ENCODE results near the gene USH2A. TPM values are rescaled to one million over a fixed set of nuclear protein-coding genes. Genes with fewer than 3 reads are reported as not detected.
A peak's percentile ranks its signal among the peaks of the same experiment; 100 is the strongest.

USH2A gene
- total RNA-seq, 8 experiments from 2014 or later, result 0.10 to 0.85 (median 0.49) TPM

- in situ Hi-C loops (cut with MboI; ENCODE audit: low pct_unique_long_range_greater_than_20kb in 2 of 9, low sequenced_read_pairs in 9 of 9, unreplicated experiment in 9 of 9), result no loop called here
- Histone ChIP-seq H3K27ac (no peak overlapping the region), H3K4me3 (no peak overlapping the region), H3K4me1 (replicated peaks in 1 of 2) (peaks cover 10 to 40% of the 10 kb centered on the region in 2 donors)
- 0 to 100% (median 79%) methylated on average over 1 of the region's 1 CpG; no CpG with 5 or more reads in 2 of the 10 experiments for WGBS, 10 experiments
- ATAC-seq (replicated peaks in 6 of 8), result no peak
Measured at GRCh38 chr1:215958841-215959240, 464.4 kb downstream of the USH2A start.

- peak in 5 of 8 experiments; percentile 18 to 66 (median 61) for ATAC-seq (replicated peaks in 6 of 8)
- WGBS, 10 experiments, result 0 to 60% (median 30%) methylated on average over 2 to 7 of the region's 7 CpGs; no CpG with 5 or more reads in 1 of the 10 experiments
- Histone ChIP-seq H3K27ac (no peak overlapping the region), H3K4me1 (replicated peaks in 1 of 2) (peaks cover 8 to 29% of the 10 kb centered on the region in 2 donors), H3K4me3 (no peak overlapping the region)
- in situ Hi-C loops (cut with MboI; ENCODE audit: low pct_unique_long_range_greater_than_20kb in 2 of 9, low sequenced_read_pairs in 9 of 9, unreplicated experiment in 9 of 9), result no loop called here
Measured at GRCh38 chr1:215957663-215958062, 465.6 kb downstream of the USH2A start.

GRCh38 chr1:215932558-215932957 is 490.7 kb downstream of the USH2A start:
- 16 to 100% (median 88%) methylated on average over 1 to 3 of the region's 3 CpGs for WGBS, 10 experiments
- Histone ChIP-seq H3K4me1 (replicated peaks in 1 of 2) (peaks cover 0 to 9% of the 10 kb centered on the region in 2 donors), H3K27ac (no peak overlapping the region), H3K4me3 (no peak overlapping the region)
- in situ Hi-C loops (cut with MboI; ENCODE audit: low pct_unique_long_range_greater_than_20kb in 2 of 9, low sequenced_read_pairs in 9 of 9, unreplicated experiment in 9 of 9), result no loop called here
- peak in 4 of 8 experiments; percentile 18 to 55 (median 44) for ATAC-seq (replicated peaks in 6 of 8)

GRCh38 chr1:215926670-215927069 is 496.6 kb downstream of the USH2A start:
- no peak overlapping the region for H3K27ac ChIP-seq
- WGBS, 10 experiments, result 25 to 100% (median 90%) methylated on average over 2 to 12 of the region's 12 CpGs; no CpG with 5 or more reads in 1 of the 10 experiments
- peaks cover 0 to 2% of the 10 kb centered on the region in 2 donors for H3K4me1 ChIP-seq (replicated peaks in 1 of 2)
- ATAC-seq (replicated peaks in 6 of 8), result no peak
- H3K4me3 ChIP-seq, result no peak overlapping the region
- in situ Hi-C loops (cut with MboI; ENCODE audit: low pct_unique_long_range_greater_than_20kb in 2 of 9, low sequenced_read_pairs in 9 of 9, unreplicated experiment in 9 of 9), result no loop called here

- WGBS, 10 experiments, result 0 to 100% (median 60%) methylated on average over 1 to 3 of the region's 3 CpGs; no CpG with 5 or more reads in 1 of the 10 experiments
- in situ Hi-C loops (cut with MboI; ENCODE audit: low pct_unique_long_range_greater_than_20kb in 2 of 9, low sequenced_read_pairs in 9 of 9, unreplicated experiment in 9 of 9), result no loop called here
- H3K4me1 ChIP-seq (replicated peaks in 1 of 2), result no peaks in the 10 kb centered on the region
- H3K4me3 ChIP-seq, result no peak overlapping the region
- ATAC-seq (replicated peaks in 6 of 8), result peak in 1 of 8 experiments; percentile 20
- no peak overlapping the region for H3K27ac ChIP-seq
Measured at GRCh38 chr1:215923129-215923824, 500.0 kb downstream of the USH2A start.

GRCh38 chr1:215911406-215911968 is 511.8 kb downstream of the USH2A start:
- Histone ChIP-seq H3K27ac (no peak overlapping the region), H3K4me3 (no peak overlapping the region), H3K4me1 (replicated peaks in 1 of 2) (no peaks in the 10 kb centered on the region)
- in situ Hi-C loops (cut with MboI; ENCODE audit: low pct_unique_long_range_greater_than_20kb in 2 of 9, low sequenced_read_pairs in 9 of 9, unreplicated experiment in 9 of 9), result no loop called here
- WGBS, 10 experiments, result 0 to 100% (median 100%) methylated on average over 1 of the region's 1 CpG; no CpG with 5 or more reads in 1 of the 10 experiments
- no peak for ATAC-seq (replicated peaks in 6 of 8)

GRCh38 chr1:215905493-215906115 is 517.6 kb downstream of the USH2A start:
- no peaks in the 10 kb centered on the region for H3K4me1 ChIP-seq (replicated peaks in 1 of 2)
- H3K4me3 ChIP-seq, result no peak overlapping the region
- in situ Hi-C loops (cut with MboI; ENCODE audit: low pct_unique_long_range_greater_than_20kb in 2 of 9, low sequenced_read_pairs in 9 of 9, unreplicated experiment in 9 of 9), result no loop called here
- no peak for ATAC-seq (replicated peaks in 6 of 8)
- WGBS, 10 experiments, result 19 to 95% (median 87%) methylated on average over 3 to 6 of the region's 6 CpGs; no CpG with 5 or more reads in 1 of the 10 experiments
- H3K27ac ChIP-seq, result no peak overlapping the region

GRCh38 chr1:215900684-215901083 is 522.6 kb downstream of the USH2A start:
- Histone ChIP-seq H3K27ac (no peak overlapping the region), H3K4me1 (replicated peaks in 1 of 2) (peaks cover 0 to 2% of the 10 kb centered on the region in 2 donors), H3K4me3 (no peak overlapping the region)
- in situ Hi-C loops (cut with MboI; ENCODE audit: low pct_unique_long_range_greater_than_20kb in 2 of 9, low sequenced_read_pairs in 9 of 9, unreplicated experiment in 9 of 9), result no loop called here
- ATAC-seq (replicated peaks in 6 of 8), result peak in 2 of 8 experiments; percentile 18 to 35
- WGBS, 10 experiments, result 10 to 100% (median 80%) methylated on average over 1 to 6 of the region's 6 CpGs; no CpG with 5 or more reads in 1 of the 10 experiments

- Histone ChIP-seq H3K27ac (no peak overlapping the region), H3K4me3 (no peak overlapping the region), H3K4me1 (replicated peaks in 1 of 2) (peaks cover 0 to 2% of the 10 kb centered on the region in 2 donors)
- in situ Hi-C loops (cut with MboI; ENCODE audit: low pct_unique_long_range_greater_than_20kb in 2 of 9, low sequenced_read_pairs in 9 of 9, unreplicated experiment in 9 of 9), result no loop called here
- WGBS, 10 experiments, result 38 to 97% (median 85%) methylated on average over 2 to 5 of the region's 5 CpGs
- ATAC-seq (replicated peaks in 6 of 8), result no peak
Measured at GRCh38 chr1:215899901-215900300, 523.3 kb downstream of the USH2A start.

GRCh38 chr1:215895893-215896292 is 527.4 kb downstream of the USH2A start:
- WGBS, 10 experiments, result 6 to 100% (median 89%) methylated on average over 2 to 3 of the region's 3 CpGs
- in situ Hi-C loops (cut with MboI; ENCODE audit: low pct_unique_long_range_greater_than_20kb in 2 of 9, low sequenced_read_pairs in 9 of 9, unreplicated experiment in 9 of 9), result no loop called here
- Histone ChIP-seq H3K27ac (no peak overlapping the region), H3K4me3 (no peak overlapping the region), H3K4me1 (replicated peaks in 1 of 2) (peaks cover 6 to 15% of the 10 kb centered on the region in 2 donors)
- ATAC-seq (replicated peaks in 6 of 8), result no peak

GRCh38 chr1:215895276-215895675 is 528.0 kb downstream of the USH2A start:
- in situ Hi-C loops (cut with MboI; ENCODE audit: low pct_unique_long_range_greater_than_20kb in 2 of 9, low sequenced_read_pairs in 9 of 9, unreplicated experiment in 9 of 9), result no loop called here
- 0 to 100% (median 90%) methylated on average over 1 to 2 of the region's 2 CpGs; no CpG with 5 or more reads in 2 of the 10 experiments for WGBS, 10 experiments
- Histone ChIP-seq H3K4me3 (no peak overlapping the region), H3K27ac (no peak overlapping the region), H3K4me1 (replicated peaks in 1 of 2) (peaks cover 9 to 21% of the 10 kb centered on the region in 2 donors)
- ATAC-seq (replicated peaks in 6 of 8), result no peak

- Histone ChIP-seq H3K4me3 (no peak overlapping the region), H3K4me1 (replicated peaks in 1 of 2) (peaks cover 11 to 28% of the 10 kb centered on the region in 2 donors), H3K27ac (no peak overlapping the region)
- in situ Hi-C loops (cut with MboI; ENCODE audit: low pct_unique_long_range_greater_than_20kb in 2 of 9, low sequenced_read_pairs in 9 of 9, unreplicated experiment in 9 of 9), result no loop called here
- no peak for ATAC-seq (replicated peaks in 6 of 8)
- 0 to 95% (median 82%) methylated on average over 1 to 4 of the region's 4 CpGs; no CpG with 5 or more reads in 2 of the 10 experiments for WGBS, 10 experiments
Measured at GRCh38 chr1:215894617-215895016, 528.6 kb downstream of the USH2A start.

All from motor neuron (in vitro differentiated cells).